K562 (cell line): Measurements from ENCODE around the gene PLA2G3. TPM values are rescaled to one million over a fixed set of nuclear protein-coding genes. Genes with fewer than 3 reads are reported as not detected.
A peak's percentile ranks its signal among the peaks of the same experiment; 100 is the strongest.
"Not testable (repeated sequence)": the region's sequence is repeated elsewhere in the genome, so short reads cannot be mapped to it uniquely, and the experiment has no call there.

Experiments
- ATAC-seq: fragments of 200-7000 bp; cut with Tn5 transposase; 3 replicates; pipeline ENCODE4 v1.9.1; 2020; ENCODE audit warnings: moderate library complexity
- BruUV-seq: library from RNA; stranded (reverse); fragments of 400-500 nt; replicated peaks from 2 replicates; lab custom pipeline; 2021; lab: Mats Ljungman, UMichigan
- CTCF ChIA-PET: fragments of 300-600 bp; formaldehyde crosslinking; extraction: SDS; loops from one replicate; lab custom pipeline; 2021; ENCODE audit warnings: low intra/inter-chr PET ratio; lab: Yijun Ruan, JAX
- POLR2A ChIA-PET: fragments of 300-600, 350-650 bp; sonication (Branson Sonifier 250); formaldehyde crosslinking; extraction: SDS; loops from one replicate; lab custom pipeline; 2021; ENCODE audit warnings: antibody characterized with exemption, inconsistent platforms; lab: Yijun Ruan, JAX
- DNase-seq, 4 experiments: peaks; one replicate each; pipeline versions ENCODE4 v3.0.0 to v3.0.0-alpha.2; 2011 to 2018; ENCODE audit warnings: low spot score in 3 of 4, mixed read lengths in 3 of 4; ENCODE audit errors: extremely low read depth in 1 of 4
- FAIRE-seq: peaks from 2 replicates; lab custom pipeline; 2011; peaks lifted over from hg19 to GRCh38; lab: Jason Lieb, UNC
- H2AFZ ChIP-seq: 2 replicates; pipeline ENCODE4 v1.6.0; 2011; ENCODE audit warnings: low read depth, low read length, control low read depth, inconsistent platforms
- H3K27ac ChIP-seq: fragments of 200-600 bp; 3 replicates; pipeline ENCODE4 v1.8.0; 2011; ENCODE audit warnings: low read depth, mild to moderate bottlenecking, control low read depth, inconsistent platforms, low read length, moderate library complexity, mixed read lengths; ENCODE audit errors: extremely low read depth
- H3K27me3 ChIP-seq, 2 experiments: fragments of 300-600 bp in 1 of 2; 2 replicates in 1 of 2; 3 replicates in 1 of 2; pipeline versions ENCODE4 v1.6.0 to v1.8.0; 2011; ENCODE audit warnings: inconsistent platforms in 2 of 2, low read length in 2 of 2, mild to moderate bottlenecking in 1 of 2, mixed read lengths in 1 of 2, moderate library complexity in 1 of 2; ENCODE audit not compliant: control insufficient read depth in 2 of 2, insufficient read depth in 2 of 2
- H3K36me3 ChIP-seq: fragments of 300-600 bp; 3 replicates; pipeline ENCODE4 v1.8.0; 2011; ENCODE audit warnings: mild to moderate bottlenecking, low read length, inconsistent platforms; ENCODE audit not compliant: control insufficient read depth, insufficient read depth
- H3K4me1 ChIP-seq, 2 experiments: fragments of 200-600 bp in 1 of 2; replicated peaks in 1 of 2; 2 replicates in 1 of 2; 3 replicates in 1 of 2; pipeline versions ENCODE4 v1.5.1 to v1.8.0; 2011; ENCODE audit warnings: inconsistent platforms in 2 of 2, low read length in 2 of 2, mild to moderate bottlenecking in 1 of 2, mixed read lengths in 1 of 2, moderate library complexity in 1 of 2; ENCODE audit not compliant: control insufficient read depth in 2 of 2, insufficient read depth in 2 of 2
- H3K4me2 ChIP-seq: 2 replicates; pipeline ENCODE4 v1.6.1; 2011; ENCODE audit warnings: low read length, control low read depth, inconsistent platforms, mixed read lengths; ENCODE audit not compliant: insufficient read depth
- H3K4me3 ChIP-seq: fragments of 200-600 bp; sonication (generic), shearing (Covaris generic); 2 replicates; pipeline ENCODE4 v1.5.1; 2016; ENCODE audit warnings: control low read depth, inconsistent platforms
- H3K79me2 ChIP-seq: fragments of 200-600 bp; 3 replicates; pipeline ENCODE4 v1.8.0; 2011; ENCODE audit warnings: low read length, inconsistent platforms; ENCODE audit not compliant: control insufficient read depth, insufficient read depth
- H3K9ac ChIP-seq, 2 experiments: 2 replicates each; pipeline versions ENCODE4 v1.6.0 to v1.6.1; 2011; ENCODE audit warnings: low read depth in 2 of 2, low read length in 2 of 2, control low read depth in 1 of 2, inconsistent platforms in 1 of 2, mild to moderate bottlenecking in 1 of 2, mixed read lengths in 1 of 2; ENCODE audit not compliant: insufficient read depth in 1 of 2
- H3K9me1 ChIP-seq: one replicate; pipeline ENCODE4 v1.6.0; 2011; ENCODE audit warnings: inconsistent platforms, mild to moderate bottlenecking, low read length, moderate library complexity; ENCODE audit not compliant: control insufficient read depth, insufficient read depth
- H3K9me3 ChIP-seq: replicated peaks from 2 replicates; pipeline ENCODE4 v1.5.1; 2011; ENCODE audit warnings: low read depth, low read length, inconsistent platforms; ENCODE audit not compliant: control insufficient read depth, insufficient read depth
- H4K20me1 ChIP-seq: replicated peaks from 2 replicates; pipeline ENCODE4 v1.6.1; 2011; ENCODE audit warnings: low read length, inconsistent platforms, mixed read lengths; ENCODE audit not compliant: control insufficient read depth, insufficient read depth
- FOXM1 ChIP-seq, 2 experiments: fragments of 450-650 bp in 1 of 2; sonication (generic) in 1 of 2; formaldehyde crosslinking in 1 of 2; IDR thresholded peaks; 2 replicates each; pipeline versions ENCODE4 v1.6.1 to v1.9.0; 2017 to 2022; ENCODE audit warnings: low read depth in 2 of 2, mild to moderate bottlenecking in 2 of 2, missing genetic modification reagents in 1 of 2, moderate library complexity in 1 of 2
- GATAD2A ChIP-seq: fragments of 450-650 bp; IDR thresholded peaks from 2 replicates; pipeline ENCODE4 v1.6.1; 2017
- PHB2 ChIP-seq: fragments of 450-650 bp; IDR thresholded peaks from 2 replicates; pipeline ENCODE4 v1.6.1; 2017; ENCODE audit warnings: low read depth
- SETDB1 ChIP-seq: IDR thresholded peaks from one replicate; pipeline ENCODE4 v1.6.1; 2012; ENCODE audit warnings: low read length, control low read depth, inconsistent platforms
- TRIM28 ChIP-seq: fragments of 450-650 bp; IDR thresholded peaks from 2 replicates; pipeline ENCODE4 v1.6.1; 2017
- ZC3H11A ChIP-seq: IDR thresholded peaks from 2 replicates; pipeline ENCODE4 v1.6.1; 2012; ENCODE audit warnings: low read depth, low read length, improper control_type of control experiment
- ZNF140 ChIP-seq: fragments of 250-450 bp; sonication (Bioruptor Pico); IDR thresholded peaks from 2 replicates; pipeline ENCODE4 v1.8.0; 2021; ENCODE audit warnings: moderate library complexity, mild to moderate bottlenecking, inconsistent platforms
- ZNF445 ChIP-seq: fragments of 250-450 bp; sonication (Bioruptor Pico); IDR thresholded peaks from 2 replicates; pipeline ENCODE4 v1.4.0; 2020; ENCODE audit warnings: low read depth, mild to moderate bottlenecking, moderate library complexity
- ZNF586 ChIP-seq: fragments of 450-650 bp; formaldehyde crosslinking; conservative IDR thresholded peaks from 2 replicates; pipeline ENCODE4 v1.4.0; 2020; ENCODE audit warnings: mild to moderate bottlenecking, moderate library complexity
- WGBS: fragments of 100-300 bp; shearing (Covaris generic); methylation state at CpG from one replicate; pipeline ENCODE4 v1.1.6; 2016; ENCODE audit warnings: low coverage, mixed read lengths; ENCODE audit not compliant: insufficient coverage; ENCODE audit errors: missing lambda C conversion rate; 5-methylcytosine and 5-hydroxymethylcytosine counted together
- in situ Hi-C: fragments of 300-500 bp; cut with MboI; formaldehyde crosslinking; loops from 4 replicates; pipeline ENCODE4 v1.15.0; 2018; ENCODE audit warnings: inconsistent platforms, mixed read lengths
- intact Hi-C: fragments of 100-400 bp; cut with micrococcal nuclease; formaldehyde crosslinking; loops from 2 replicates; pipeline ENCODE4 v1.14.2; 2022
- polyA plus RNA-seq, 8 experiments: library from polyadenylated mRNA; depleted of rRNA in 4 of 8; stranded (reverse) in 5 of 8; unstranded in 3 of 8; fragments of >200 nt; fragmentation: Nextera tagmentation in 2 of 8; fragmentation: Illumina TruSeq in 1 of 8; extraction: Ambion mirVana in 2 of 8; extraction: Trizol in 1 of 8; gene quantifications; 2 replicates each; pipeline versions ENCODE4 v1.2.1 to v1.2.3, GENCODE V29; 2011 to 2014; ENCODE audit warnings: inconsistent platforms in 1 of 8, missing spikeins in 1 of 8
- total RNA-seq, 7 experiments: library from RNA; depleted of rRNA in 6 of 7; stranded (reverse); fragments of >200 nt in 6 of 7; fragmentation: Illumina TruSeq in 2 of 7; extraction: Trizol in 2 of 7; gene quantifications; 2 replicates each; pipeline versions ENCODE4 v1.2.1 to v1.2.3, GENCODE V29; 2011 to 2021; ENCODE audit warnings: low replicate concordance in 1 of 7
- TF ChIP-seq, protein P1 (sequence below): fragments of 450-650 bp; IDR thresholded peaks from 2 replicates; pipeline ENCODE4 v1.6.1; 2018; ENCODE audit not compliant: partially characterized antibody
- TF ChIP-seq, protein P2 (sequence below): fragments of 450-650 bp; IDR thresholded peaks from 2 replicates; pipeline ENCODE4 v1.6.1; 2016; ENCODE audit warnings: antibody characterized with exemption

PLA2G3 gene
- total and polyA plus RNA-seq, 9 of the 15 experiments (the other 6 are each of a cell fraction or from before 2014, with no cell fraction given) = 0.18 to 1.4 (median 0.64) TPM

DNA sequence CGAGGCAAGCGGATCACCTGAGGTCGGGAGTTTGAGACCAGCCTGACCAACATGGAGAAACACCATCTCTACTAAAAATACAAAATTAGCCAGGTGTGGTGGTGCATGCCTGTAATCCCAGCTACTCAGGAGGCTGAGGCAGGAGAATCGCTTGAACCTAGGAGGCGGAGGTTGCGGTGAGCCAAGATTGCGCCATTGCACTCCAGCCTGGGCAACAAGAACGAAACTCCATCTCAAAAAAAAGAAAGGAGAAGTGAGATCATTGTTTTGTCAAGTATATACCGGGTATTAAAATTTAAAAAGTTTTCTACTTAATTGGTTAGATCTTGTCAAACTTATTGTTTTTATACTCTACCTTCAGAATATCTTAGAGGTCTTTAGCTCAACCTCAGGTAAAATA lies 31.4 kb upstream of the PLA2G3 start:
- 91% methylated on average over 5 of the region's 9 CpGs for WGBS
- CTCF ChIA-PET, H4K20me1 ChIP-seq, H3K4me3 ChIP-seq, FAIRE-seq, H3K27ac ChIP-seq, H3K79me2 ChIP-seq, H3K9me3 ChIP-seq, in situ Hi-C loops, DNase-seq, BruUV-seq, intact Hi-C loops, H3K4me1 ChIP-seq, H3K36me3 ChIP-seq, ATAC-seq, H3K9me1 ChIP-seq, H3K4me2 ChIP-seq, H3K9ac ChIP-seq, H2AFZ ChIP-seq, H3K27me3 ChIP-seq, POLR2A ChIA-PET: not testable (repeated sequence)

DNA sequence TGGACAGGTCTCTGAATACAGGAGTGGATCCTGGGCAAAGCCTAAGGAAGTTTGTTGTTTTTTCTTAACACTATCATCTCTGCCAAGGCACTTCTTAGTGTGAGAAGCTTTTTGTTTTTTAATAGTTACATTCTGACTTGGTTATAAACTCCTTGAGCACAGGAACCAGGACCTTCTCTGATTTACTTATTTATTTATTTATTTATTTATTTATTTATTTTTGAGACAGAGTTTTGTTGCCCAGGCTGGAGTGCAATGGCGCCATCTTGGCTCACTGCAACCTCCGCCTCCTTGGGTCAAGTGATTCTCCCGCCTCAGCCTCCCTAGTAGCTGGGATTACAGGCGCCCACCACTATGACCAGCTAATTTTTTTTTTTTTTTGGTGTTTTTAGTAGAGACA lies 30.7 kb upstream of the PLA2G3 start:
- Histone ChIP-seq H3K9ac (no peak overlapping the region), H3K4me2 (no peak overlapping the region), H3K36me3 (no peaks in the 10 kb centered on the region), H3K27me3 (no peaks in the 10 kb centered on the region), H2AFZ (no peak overlapping the region), H4K20me1 (no peaks in the 10 kb centered on the region), H3K4me1 (no peaks in the 10 kb centered on the region), H3K27ac (no peak overlapping the region), H3K9me3 (no peaks in the 10 kb centered on the region), H3K9me1 (no peaks in the 10 kb centered on the region), H3K4me3 (no peak overlapping the region), H3K79me2 (no peaks in the 10 kb centered on the region; the same call in 2 of the 3 replicates)
- DNase-seq (no peak), FAIRE-seq (no peak), ATAC-seq (no peak)
- no CpG with 5 or more reads among the region's 4 CpGs for WGBS
- intact Hi-C loops = no loop called here
- BruUV-seq = no TSS peak
- in situ Hi-C loops = no loop called here
- ChIA-PET CTCF (no interaction called here), POLR2A (interaction anchor here (0.7 kb wide), 1 partner anchor 46 kb away, joined by 3 read pairs; no protein-coding TSS in a partner anchor)
- TF ChIP-seq ZC3H11A = 0 out of 2 replicates have a peak, but pooled peaks have one; percentile 44
- TF ChIP-seq GATAD2A = no peak
- TF ChIP-seq, protein P1, sequence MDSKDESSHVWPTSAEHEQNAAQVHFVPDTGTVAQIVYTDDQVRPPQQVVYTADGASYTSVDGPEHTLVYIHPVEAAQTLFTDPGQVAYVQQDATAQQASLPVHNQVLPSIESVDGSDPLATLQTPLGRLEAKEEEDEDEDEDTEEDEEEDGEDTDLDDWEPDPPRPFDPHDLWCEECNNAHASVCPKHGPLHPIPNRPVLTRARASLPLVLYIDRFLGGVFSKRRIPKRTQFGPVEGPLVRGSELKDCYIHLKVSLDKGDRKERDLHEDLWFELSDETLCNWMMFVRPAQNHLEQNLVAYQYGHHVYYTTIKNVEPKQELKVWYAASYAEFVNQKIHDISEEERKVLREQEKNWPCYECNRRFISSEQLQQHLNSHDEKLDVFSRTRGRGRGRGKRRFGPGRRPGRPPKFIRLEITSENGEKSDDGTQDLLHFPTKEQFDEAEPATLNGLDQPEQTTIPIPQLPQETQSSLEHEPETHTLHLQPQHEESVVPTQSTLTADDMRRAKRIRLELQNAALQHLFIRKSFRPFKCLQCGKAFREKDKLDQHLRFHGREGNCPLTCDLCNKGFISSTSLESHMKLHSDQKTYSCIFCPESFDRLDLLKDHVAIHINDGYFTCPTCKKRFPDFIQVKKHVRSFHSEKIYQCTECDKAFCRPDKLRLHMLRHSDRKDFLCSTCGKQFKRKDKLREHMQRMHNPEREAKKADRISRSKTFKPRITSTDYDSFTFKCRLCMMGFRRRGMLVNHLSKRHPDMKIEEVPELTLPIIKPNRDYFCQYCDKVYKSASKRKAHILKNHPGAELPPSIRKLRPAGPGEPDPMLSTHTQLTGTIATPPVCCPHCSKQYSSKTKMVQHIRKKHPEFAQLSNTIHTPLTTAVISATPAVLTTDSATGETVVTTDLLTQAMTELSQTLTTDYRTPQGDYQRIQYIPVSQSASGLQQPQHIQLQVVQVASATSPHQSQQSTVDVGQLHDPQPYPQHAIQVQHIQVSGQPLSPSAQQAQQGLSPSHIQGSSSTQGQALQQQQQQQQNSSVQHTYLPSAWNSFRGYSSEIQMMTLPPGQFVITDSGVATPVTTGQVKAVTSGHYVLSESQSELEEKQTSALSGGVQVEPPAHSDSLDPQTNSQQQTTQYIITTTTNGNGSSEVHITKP = peak; percentile 8
- no peak for TF ChIP-seq ZNF140 (CRISPR knock-in tag)
- TF ChIP-seq SETDB1 = no peak
- no peak for TF ChIP-seq FOXM1 (IDR thresholded peaks at IDR 0.05; ENCODE audit: low read depth)
- no peak for TF ChIP-seq FOXM1 (CRISPR knock-in tag; IDR thresholded peaks at IDR 0.05; ENCODE audit: low read depth)
- no peak for TF ChIP-seq ZNF445 (CRISPR knock-in tag)
- no peak for TF ChIP-seq ZNF586
- no peak for TF ChIP-seq PHB2
- TF ChIP-seq TRIM28 = no peak
- TF ChIP-seq, protein P2, sequence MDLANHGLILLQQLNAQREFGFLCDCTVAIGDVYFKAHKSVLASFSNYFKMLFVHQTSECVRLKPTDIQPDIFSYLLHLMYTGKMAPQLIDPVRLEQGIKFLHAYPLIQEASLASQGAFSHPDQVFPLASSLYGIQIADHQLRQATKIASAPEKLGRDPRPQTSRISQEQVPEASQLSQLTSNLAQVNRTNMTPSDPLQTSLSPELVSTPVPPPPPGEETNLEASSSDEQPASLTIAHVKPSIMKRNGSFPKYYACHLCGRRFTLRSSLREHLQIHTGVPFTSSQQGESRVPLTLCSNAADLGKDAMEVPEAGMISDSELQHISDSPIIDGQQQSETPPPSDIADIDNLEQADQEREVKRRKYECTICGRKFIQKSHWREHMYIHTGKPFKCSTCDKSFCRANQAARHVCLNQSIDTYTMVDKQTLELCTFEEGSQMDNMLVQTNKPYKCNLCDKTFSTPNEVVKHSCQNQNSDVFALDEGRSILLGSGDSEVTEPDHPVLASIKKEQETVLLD = no peak
